ENCODE results near the gene FBXL3. TPM values are rescaled to one million over a fixed set of nuclear protein-coding genes. Genes with fewer than 3 reads are reported as not detected.

Gene FBXL3
- polyA plus RNA-seq, 1 donor (not counting 4 experiments of a cell fraction or from before 2014, with no cell fraction given) = 25.4 TPM

DNA sequence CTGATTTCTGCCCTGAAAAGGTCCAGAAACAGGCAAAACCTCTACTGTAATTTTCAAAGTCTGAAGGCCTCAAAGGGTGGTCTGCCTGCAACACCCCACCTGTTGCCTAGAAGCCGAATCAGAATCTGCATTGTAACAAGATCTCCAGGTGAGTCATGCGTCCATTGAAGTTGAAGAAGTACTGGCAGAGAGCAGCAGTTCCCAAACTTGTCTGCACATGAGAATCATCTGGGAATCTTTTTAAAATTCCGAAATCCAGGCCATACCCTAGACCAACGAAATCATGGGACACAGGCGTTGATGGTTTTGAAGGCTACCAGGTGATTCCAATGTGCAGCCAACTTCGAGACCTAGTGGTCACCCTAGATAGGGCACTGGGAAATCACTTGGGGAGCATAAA lies 51.1 kb downstream of the FBXL3 start:
- no peak overlapping the region for H2AFZ ChIP-seq (ENCODE audit: control insufficient read depth, low read length)
- H3K9ac ChIP-seq (ENCODE audit: control insufficient read depth, extremely low read depth, insufficient read depth, low read length) = peak overlapping the region; percentile 14
- no peaks in the 10 kb centered on the region for H4K20me1 ChIP-seq (ENCODE audit: control insufficient read depth, extremely low read depth, insufficient read depth, low read length)
- no peaks in the 10 kb centered on the region for H3K9me3 ChIP-seq (ENCODE audit: control insufficient read depth, low read depth, low read length)
- H3K79me2 ChIP-seq (ENCODE audit: control insufficient read depth, insufficient read depth, low read length) = no peaks in the 10 kb centered on the region
- H3K4me2 ChIP-seq (ENCODE audit: control insufficient read depth, extremely low read depth, insufficient read depth, low read depth, low read length) = peak overlapping the region; percentile 90
- peaks cover 12% of the 10 kb centered on the region for H3K4me1 ChIP-seq (ENCODE audit: control insufficient read depth, extremely low read depth, insufficient read depth, low read length)
- no peaks in the 10 kb centered on the region for H3K36me3 ChIP-seq (ENCODE audit: control insufficient read depth in 2 of 2, extremely low read depth in 1 of 2, insufficient read depth in 2 of 2, low read length in 2 of 2)
- H3K27ac ChIP-seq (ENCODE audit: control insufficient read depth, insufficient read depth, low read length) = peak overlapping the region; percentile 57
- no peaks in the 10 kb centered on the region for H3K9me1 ChIP-seq (ENCODE audit: control insufficient read depth, extremely low read depth, insufficient read depth, low read length)
- TF ChIP-seq EZH2 (IDR thresholded peaks at IDR 0.05; ENCODE audit: low read length) = no peak
- TF ChIP-seq, protein P1, sequence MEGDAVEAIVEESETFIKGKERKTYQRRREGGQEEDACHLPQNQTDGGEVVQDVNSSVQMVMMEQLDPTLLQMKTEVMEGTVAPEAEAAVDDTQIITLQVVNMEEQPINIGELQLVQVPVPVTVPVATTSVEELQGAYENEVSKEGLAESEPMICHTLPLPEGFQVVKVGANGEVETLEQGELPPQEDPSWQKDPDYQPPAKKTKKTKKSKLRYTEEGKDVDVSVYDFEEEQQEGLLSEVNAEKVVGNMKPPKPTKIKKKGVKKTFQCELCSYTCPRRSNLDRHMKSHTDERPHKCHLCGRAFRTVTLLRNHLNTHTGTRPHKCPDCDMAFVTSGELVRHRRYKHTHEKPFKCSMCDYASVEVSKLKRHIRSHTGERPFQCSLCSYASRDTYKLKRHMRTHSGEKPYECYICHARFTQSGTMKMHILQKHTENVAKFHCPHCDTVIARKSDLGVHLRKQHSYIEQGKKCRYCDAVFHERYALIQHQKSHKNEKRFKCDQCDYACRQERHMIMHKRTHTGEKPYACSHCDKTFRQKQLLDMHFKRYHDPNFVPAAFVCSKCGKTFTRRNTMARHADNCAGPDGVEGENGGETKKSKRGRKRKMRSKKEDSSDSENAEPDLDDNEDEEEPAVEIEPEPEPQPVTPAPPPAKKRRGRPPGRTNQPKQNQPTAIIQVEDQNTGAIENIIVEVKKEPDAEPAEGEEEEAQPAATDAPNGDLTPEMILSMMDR (optimal IDR thresholded peaks at IDR 0.05 in 1 of 3, IDR thresholded peaks at IDR 0.05 in 1 of 3, conservative IDR thresholded peaks at IDR 0.05 in 1 of 3; ENCODE audit: extremely low read depth in 1 of 3, insufficient read depth in 2 of 3, low read length in 3 of 3) = no peak
- dilution Hi-C loops (cut with MboI; ENCODE audit: extremely low pct_ligation_motif_present, low sequenced_read_pairs) = no loop called here
- DNase-seq (ENCODE audit: low read depth, low spot score) (no peak), FAIRE-seq (peak; percentile 93)
- H3K4me3 ChIP-seq (ENCODE audit: control insufficient read depth in 2 of 3, extremely low read depth in 1 of 3, insufficient read depth in 2 of 3, low read depth in 1 of 3, low read length in 3 of 3) = peak overlapping the region in 2 of 3 experiments; percentile 6 to 34
- peaks cover 12% of the 10 kb centered on the region for H3K27me3 ChIP-seq (ENCODE audit: control insufficient read depth, extremely low read depth, insufficient read depth, low read length)

DNA sequence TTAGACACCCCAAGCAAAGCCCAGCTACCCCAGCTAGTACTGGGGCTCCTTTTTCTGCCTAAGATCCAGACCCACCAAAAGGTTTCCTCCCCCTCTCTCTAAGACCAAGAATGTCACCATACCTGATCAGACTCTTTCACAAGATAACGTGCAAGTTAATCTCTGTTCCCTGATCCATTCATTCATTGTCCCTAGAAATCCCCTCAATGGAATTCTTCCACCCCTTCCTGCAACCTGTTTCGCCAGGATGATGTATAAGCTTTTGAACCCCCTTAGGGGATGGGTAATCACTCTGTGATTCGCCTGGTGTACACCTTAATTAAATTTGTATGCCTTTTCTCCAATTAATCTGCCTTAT lies 52.4 kb downstream of the FBXL3 start:
- Histone ChIP-seq H3K9me1 (ENCODE audit: control insufficient read depth, extremely low read depth, insufficient read depth, low read length) (no peaks in the 10 kb centered on the region), H3K36me3 (ENCODE audit: control insufficient read depth in 2 of 2, extremely low read depth in 1 of 2, insufficient read depth in 2 of 2, low read length in 2 of 2) (no peaks in the 10 kb centered on the region), H2AFZ (ENCODE audit: control insufficient read depth, low read length) (no peak overlapping the region), H3K27ac (ENCODE audit: control insufficient read depth, insufficient read depth, low read length) (no peak overlapping the region), H3K79me2 (ENCODE audit: control insufficient read depth, insufficient read depth, low read length) (no peaks in the 10 kb centered on the region), H4K20me1 (ENCODE audit: control insufficient read depth, extremely low read depth, insufficient read depth, low read length) (no peaks in the 10 kb centered on the region), H3K4me1 (ENCODE audit: control insufficient read depth, extremely low read depth, insufficient read depth, low read length) (peaks cover 14% of the 10 kb centered on the region), H3K4me3 (ENCODE audit: control insufficient read depth in 2 of 3, extremely low read depth in 1 of 3, insufficient read depth in 2 of 3, low read depth in 1 of 3, low read length in 3 of 3) (no peak overlapping the region), H3K4me2 (ENCODE audit: control insufficient read depth, extremely low read depth, insufficient read depth, low read depth, low read length) (no peak overlapping the region), H3K9ac (ENCODE audit: control insufficient read depth, extremely low read depth, insufficient read depth, low read length) (no peak overlapping the region), H3K9me3 (ENCODE audit: control insufficient read depth, low read depth, low read length) (no peaks in the 10 kb centered on the region), H3K27me3 (ENCODE audit: control insufficient read depth, extremely low read depth, insufficient read depth, low read length) (peaks cover 10% of the 10 kb centered on the region)
- dilution Hi-C loops (cut with MboI; ENCODE audit: extremely low pct_ligation_motif_present, low sequenced_read_pairs) = no loop called here
- FAIRE-seq = no peak
- TF ChIP-seq, protein P1 (optimal IDR thresholded peaks at IDR 0.05 in 1 of 3, IDR thresholded peaks at IDR 0.05 in 1 of 3, conservative IDR thresholded peaks at IDR 0.05 in 1 of 3; ENCODE audit: extremely low read depth in 1 of 3, insufficient read depth in 2 of 3, low read length in 3 of 3) = no peak
- TF ChIP-seq EZH2 (IDR thresholded peaks at IDR 0.05; ENCODE audit: low read length) = no peak
- no peak for DNase-seq (ENCODE audit: low read depth, low spot score)
